ENCODE results near the gene UBAP1.

GRCh38 chr9:34242830-34243229 lies 64.0 kb downstream of the UBAP1 start:
- TF ChIP-seq CTCF (conservative IDR thresholded peaks at IDR 0.05; ENCODE audit: low read depth, low read length) (no peak), EZH2 (IDR thresholded peaks at IDR 0.05; ENCODE audit: borderline replicate concordance, low read depth, low read length, poor library complexity, severe bottlenecking) (no peak)

Data from A673 (cell line).